Neural crest cell (in vitro differentiated cells): Measurements from ENCODE around the gene FRA10AC1. TPM values are rescaled to one million over a fixed set of nuclear protein-coding genes. Genes with fewer than 3 reads are reported as not detected.
A peak's percentile ranks its signal among the peaks of the same experiment; 100 is the strongest.

Experiments
- DNase-seq: peaks from one replicate; pipeline ENCODE4 v3.0.0; 2021; ENCODE audit warnings: low read depth, mixed read lengths, low spot score
- H3K27ac Mint-ChIP-seq: one replicate; pipeline ENCODE4 v1.8.0; 2021; ENCODE audit warnings: mild to moderate bottlenecking, mixed read lengths; ENCODE audit not compliant: unreplicated experiment
- H3K27me3 Mint-ChIP-seq: 2 replicates; pipeline ENCODE4 v1.8.0; 2021; ENCODE audit warnings: low read depth, mild to moderate bottlenecking, mixed read lengths
- H3K36me3 Mint-ChIP-seq: 2 replicates; pipeline ENCODE4 v1.8.0; 2021; ENCODE audit warnings: low read depth, mild to moderate bottlenecking, mixed read lengths
- H3K4me1 Mint-ChIP-seq: 2 replicates; pipeline ENCODE4 v1.8.0; 2021; ENCODE audit warnings: mixed read lengths
- H3K4me3 Mint-ChIP-seq: one replicate; pipeline ENCODE4 v1.8.0; 2021; ENCODE audit warnings: mild to moderate bottlenecking, mixed read lengths
- H3K9me3 Mint-ChIP-seq: 2 replicates; pipeline ENCODE4 v1.8.0; 2021; ENCODE audit warnings: mixed read lengths
- total RNA-seq: library from RNA; stranded (reverse); gene quantifications from 2 replicates; pipeline ENCODE4 v1.2.1, GENCODE V29; 2021
- TF ChIP-seq, protein P1 (sequence below): fragments of 200-600 bp; sonication (generic); conservative IDR thresholded peaks from 2 replicates; pipeline ENCODE4 v1.5.0; 2021; ENCODE audit warnings: antibody characterized with exemption, mild to moderate bottlenecking

Gene FRA10AC1
- total RNA-seq, 1 donor from 2014 or later, result 14.2 TPM

DNA sequence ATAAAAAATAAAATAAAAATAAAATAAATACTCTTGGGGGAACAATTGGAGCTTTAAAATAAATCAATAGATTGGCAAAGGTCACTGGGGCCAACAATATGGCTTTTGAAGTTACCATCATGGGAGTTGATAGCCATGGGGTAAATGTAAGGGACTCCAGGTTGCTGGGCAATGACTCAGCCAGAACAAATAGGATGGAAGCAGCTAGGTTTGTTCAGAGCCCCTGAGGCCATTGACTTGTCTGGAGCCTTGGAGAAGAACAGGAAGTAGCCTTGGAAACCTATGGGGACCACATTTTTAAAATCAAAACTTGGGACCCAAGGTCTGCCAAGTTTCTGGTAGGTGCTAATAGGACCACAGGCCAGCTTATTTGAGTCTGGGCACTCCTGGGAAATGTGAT is 20.2 kb upstream of the FRA10AC1 start:
- no peak overlapping the region for H3K4me3 Mint-ChIP-seq
- H3K27me3 Mint-ChIP-seq, result peaks cover 19% of the 10 kb centered on the region
- peaks cover 15% of the 10 kb centered on the region for H3K4me1 Mint-ChIP-seq
- no peak for DNase-seq
- H3K9me3 Mint-ChIP-seq, result no peaks in the 10 kb centered on the region
- no peak overlapping the region for H3K27ac Mint-ChIP-seq
- TF ChIP-seq, protein P1, sequence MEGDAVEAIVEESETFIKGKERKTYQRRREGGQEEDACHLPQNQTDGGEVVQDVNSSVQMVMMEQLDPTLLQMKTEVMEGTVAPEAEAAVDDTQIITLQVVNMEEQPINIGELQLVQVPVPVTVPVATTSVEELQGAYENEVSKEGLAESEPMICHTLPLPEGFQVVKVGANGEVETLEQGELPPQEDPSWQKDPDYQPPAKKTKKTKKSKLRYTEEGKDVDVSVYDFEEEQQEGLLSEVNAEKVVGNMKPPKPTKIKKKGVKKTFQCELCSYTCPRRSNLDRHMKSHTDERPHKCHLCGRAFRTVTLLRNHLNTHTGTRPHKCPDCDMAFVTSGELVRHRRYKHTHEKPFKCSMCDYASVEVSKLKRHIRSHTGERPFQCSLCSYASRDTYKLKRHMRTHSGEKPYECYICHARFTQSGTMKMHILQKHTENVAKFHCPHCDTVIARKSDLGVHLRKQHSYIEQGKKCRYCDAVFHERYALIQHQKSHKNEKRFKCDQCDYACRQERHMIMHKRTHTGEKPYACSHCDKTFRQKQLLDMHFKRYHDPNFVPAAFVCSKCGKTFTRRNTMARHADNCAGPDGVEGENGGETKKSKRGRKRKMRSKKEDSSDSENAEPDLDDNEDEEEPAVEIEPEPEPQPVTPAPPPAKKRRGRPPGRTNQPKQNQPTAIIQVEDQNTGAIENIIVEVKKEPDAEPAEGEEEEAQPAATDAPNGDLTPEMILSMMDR, result no peak
- H3K36me3 Mint-ChIP-seq, result no peaks in the 10 kb centered on the region

DNA sequence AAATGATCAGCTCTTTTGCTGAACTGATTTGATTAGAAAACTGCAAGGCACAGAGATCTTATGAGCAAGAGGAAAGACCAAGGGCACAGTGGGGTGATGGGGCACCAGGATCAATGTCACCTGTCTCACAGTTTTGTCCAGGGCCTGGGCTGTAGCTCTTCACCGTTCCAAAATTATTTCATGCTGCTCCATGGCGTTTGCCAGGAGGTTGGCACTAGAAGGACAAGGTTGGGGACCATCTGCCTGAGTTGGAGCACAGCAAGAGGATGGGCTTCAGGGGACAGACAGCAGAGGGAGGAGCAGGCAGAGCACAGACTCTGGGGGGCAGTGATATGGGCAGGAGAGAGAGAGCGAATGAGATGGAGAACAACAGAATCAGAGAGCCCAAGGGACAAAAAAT is 17.5 kb upstream of the FRA10AC1 start:
- TF ChIP-seq, protein P1, result no peak
- no peak for DNase-seq
- H3K4me3 Mint-ChIP-seq, result no peak overlapping the region
- H3K36me3 Mint-ChIP-seq, result no peaks in the 10 kb centered on the region
- peaks cover 15% of the 10 kb centered on the region for H3K4me1 Mint-ChIP-seq
- H3K27me3 Mint-ChIP-seq, result peaks cover 2% of the 10 kb centered on the region
- no peaks in the 10 kb centered on the region for H3K9me3 Mint-ChIP-seq
- peak overlapping the region; percentile 13 for H3K27ac Mint-ChIP-seq

DNA sequence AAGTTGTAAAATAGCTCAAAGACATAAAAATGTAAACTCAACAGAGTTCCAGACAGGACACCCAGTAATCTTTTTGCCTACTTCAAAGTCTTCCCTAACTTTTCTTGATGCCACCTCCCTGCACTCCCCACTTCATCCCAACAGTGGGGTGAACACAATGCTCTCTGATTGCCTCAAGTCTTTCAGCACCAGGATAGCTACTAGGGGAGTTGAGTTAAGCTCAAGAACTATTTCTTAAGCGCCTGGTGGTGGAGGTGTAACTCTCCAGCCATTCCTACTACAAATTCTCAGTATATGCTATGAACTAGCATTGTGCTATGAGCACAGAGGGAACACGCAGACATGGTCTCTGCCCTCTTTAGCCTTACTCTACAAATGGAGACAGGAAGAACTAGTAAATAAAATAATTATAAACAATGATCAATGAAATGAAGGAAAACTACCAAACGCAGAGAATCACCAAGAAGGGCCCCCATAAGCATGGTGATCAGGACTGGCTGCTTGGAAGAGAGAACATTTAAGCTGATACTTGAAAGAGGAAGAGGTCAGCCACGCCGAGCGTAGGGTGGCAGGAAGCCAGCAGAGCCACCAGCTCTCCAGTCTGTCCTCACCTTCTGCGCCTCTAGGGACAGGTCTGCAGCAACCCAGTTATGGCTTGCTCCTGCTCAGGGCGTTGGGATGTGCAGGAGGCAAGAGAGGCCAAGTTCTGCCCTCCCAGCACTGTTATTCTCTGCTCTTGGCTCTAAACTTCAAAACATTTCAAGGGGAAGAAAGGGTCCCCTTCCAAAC is 16.7 kb upstream of the FRA10AC1 start:
- DNase-seq, result no peak
- TF ChIP-seq, protein P1, result no peak
- no peaks in the 10 kb centered on the region for H3K36me3 Mint-ChIP-seq
- H3K4me3 Mint-ChIP-seq, result no peak overlapping the region
- no peaks in the 10 kb centered on the region for H3K9me3 Mint-ChIP-seq
- peaks cover 15% of the 10 kb centered on the region for H3K4me1 Mint-ChIP-seq
- H3K27ac Mint-ChIP-seq, result peak overlapping the region; percentile 39
- H3K27me3 Mint-ChIP-seq, result no peaks in the 10 kb centered on the region

DNA sequence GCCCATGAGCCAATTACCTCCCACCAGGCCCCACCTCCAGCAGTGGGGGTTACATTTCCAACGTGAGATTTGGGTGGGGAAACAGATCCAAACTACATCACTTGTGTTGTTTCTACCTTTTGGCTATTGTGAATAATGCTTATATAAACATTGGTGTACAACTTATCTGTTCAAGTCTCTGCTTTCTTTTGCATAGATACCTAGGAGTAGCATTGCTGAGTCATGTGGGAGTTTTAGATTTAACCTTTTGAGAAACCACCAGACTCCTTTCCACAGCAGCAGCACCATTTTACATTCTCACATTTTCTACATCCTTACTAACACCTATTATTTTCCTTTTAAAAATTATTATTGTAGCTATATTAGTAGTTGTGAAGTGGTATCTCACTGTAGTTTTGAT is 14.4 kb upstream of the FRA10AC1 start:
- Mint-ChIP-seq H3K27ac (no peak overlapping the region), H3K36me3 (no peaks in the 10 kb centered on the region), H3K4me1 (peaks cover 15% of the 10 kb centered on the region), H3K27me3 (no peaks in the 10 kb centered on the region), H3K9me3 (peaks cover 4% of the 10 kb centered on the region), H3K4me3 (no peak overlapping the region)
- TF ChIP-seq, protein P1, result no peak
- no peak for DNase-seq

DNA sequence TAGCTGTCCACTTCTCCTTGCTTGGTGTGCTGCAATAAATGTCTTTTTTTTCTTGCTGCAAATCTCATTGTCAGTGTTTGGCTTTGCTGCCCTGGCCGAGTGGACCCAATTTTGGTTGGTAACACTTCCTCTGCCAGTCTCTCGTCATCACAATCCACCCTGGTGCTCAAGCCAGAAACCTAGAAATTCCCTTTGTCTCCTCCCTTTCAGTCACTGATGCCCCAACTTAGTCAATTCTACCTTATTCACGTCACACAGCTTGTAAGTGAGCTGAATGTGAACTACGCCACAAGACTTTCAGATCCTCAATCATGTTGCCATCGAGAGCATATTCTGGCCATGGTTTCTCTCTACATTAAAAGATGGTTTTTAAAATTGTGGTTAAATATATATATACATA is 13.0 kb upstream of the FRA10AC1 start:
- TF ChIP-seq, protein P1, result no peak
- DNase-seq, result no peak
- Mint-ChIP-seq H3K36me3 (no peaks in the 10 kb centered on the region), H3K27me3 (no peaks in the 10 kb centered on the region), H3K9me3 (peaks cover 4% of the 10 kb centered on the region), H3K27ac (no peak overlapping the region), H3K4me3 (no peak overlapping the region), H3K4me1 (peaks cover 15% of the 10 kb centered on the region)
